H1 (cell line): Measurements from ENCODE around the gene XCL1.
"Not testable (repeated sequence)": the region's sequence is repeated elsewhere in the genome, so short reads cannot be mapped to it uniquely, and the experiment has no call there.

ENCODE experiments used
- ASH2L ChIP-seq: fragments of 200-600, 300-600 bp; sonication (generic); IDR thresholded peaks from one replicate; pipeline ENCODE4 v1.7.1; 2017; ENCODE audit warnings: low read length
- BCL11A ChIP-seq, 2 experiments: IDR thresholded peaks; one replicate each; pipeline ENCODE4 v1.6.1; 2011; ENCODE audit warnings: low read depth in 2 of 2, low read length in 2 of 2, mild to moderate bottlenecking in 2 of 2
- CEBPB ChIP-seq: IDR thresholded peaks from 2 replicates; pipeline ENCODE4 v1.6.1; 2012; ENCODE audit warnings: low read depth, low read length
- EZH2 ChIP-seq: fragments of 200-600 bp; sonication (generic); IDR thresholded peaks from 2 replicates; pipeline ENCODE4 v1.7.1; 2012; ENCODE audit warnings: low read depth, mild to moderate bottlenecking, moderate library complexity, low read length, inconsistent platforms; ENCODE audit not compliant: severe bottlenecking
- NRF1 ChIP-seq: IDR thresholded peaks from 2 replicates; pipeline ENCODE4 v1.6.1; 2011; ENCODE audit warnings: mild to moderate bottlenecking, low read depth, low read length, improper control_type of control experiment
- POLR2AphosphoS5 ChIP-seq: IDR thresholded peaks from 2 replicates; pipeline ENCODE4 v1.6.1; 2011; ENCODE audit warnings: low read depth, low read length
- POU5F1 ChIP-seq: IDR thresholded peaks from 2 replicates; pipeline ENCODE4 v1.6.1; 2011; ENCODE audit warnings: low read depth, mild to moderate bottlenecking, low read length, moderate library complexity
- TF ChIP-seq, protein P1 (sequence below), 3 experiments: IDR thresholded peaks; 1 replicate in 2 of 3; 2 replicates in 1 of 3; pipeline versions ENCODE4 v1.5.1 to v1.6.1; 2011; ENCODE audit warnings: low read length in 3 of 3, mild to moderate bottlenecking in 3 of 3, inconsistent platforms in 2 of 3, low read depth in 1 of 3, moderate library complexity in 1 of 3; ENCODE audit not compliant: insufficient read depth in 1 of 3; ENCODE audit errors: control extremely low read depth in 1 of 3

GRCh38 chr1:168546553-168546895 lies 29.9 kb upstream of the XCL1 start:
- not testable (repeated sequence) for TF ChIP-seq BCL11A (IDR thresholded peaks at IDR 0.05; ENCODE audit: low read depth in 2 of 2, low read length in 2 of 2); CEBPB; NRF1; EZH2; ASH2L; POLR2AphosphoS5; POU5F1
- TF ChIP-seq, protein P1, sequence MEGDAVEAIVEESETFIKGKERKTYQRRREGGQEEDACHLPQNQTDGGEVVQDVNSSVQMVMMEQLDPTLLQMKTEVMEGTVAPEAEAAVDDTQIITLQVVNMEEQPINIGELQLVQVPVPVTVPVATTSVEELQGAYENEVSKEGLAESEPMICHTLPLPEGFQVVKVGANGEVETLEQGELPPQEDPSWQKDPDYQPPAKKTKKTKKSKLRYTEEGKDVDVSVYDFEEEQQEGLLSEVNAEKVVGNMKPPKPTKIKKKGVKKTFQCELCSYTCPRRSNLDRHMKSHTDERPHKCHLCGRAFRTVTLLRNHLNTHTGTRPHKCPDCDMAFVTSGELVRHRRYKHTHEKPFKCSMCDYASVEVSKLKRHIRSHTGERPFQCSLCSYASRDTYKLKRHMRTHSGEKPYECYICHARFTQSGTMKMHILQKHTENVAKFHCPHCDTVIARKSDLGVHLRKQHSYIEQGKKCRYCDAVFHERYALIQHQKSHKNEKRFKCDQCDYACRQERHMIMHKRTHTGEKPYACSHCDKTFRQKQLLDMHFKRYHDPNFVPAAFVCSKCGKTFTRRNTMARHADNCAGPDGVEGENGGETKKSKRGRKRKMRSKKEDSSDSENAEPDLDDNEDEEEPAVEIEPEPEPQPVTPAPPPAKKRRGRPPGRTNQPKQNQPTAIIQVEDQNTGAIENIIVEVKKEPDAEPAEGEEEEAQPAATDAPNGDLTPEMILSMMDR (IDR thresholded peaks at IDR 0.05; ENCODE audit: control extremely low read depth in 1 of 3, insufficient read depth in 1 of 3, low read depth in 1 of 3, low read length in 3 of 3) = not testable (repeated sequence)
